Fibroblast of lung (primary cell): ENCODE measurements around the gene TIFAB. TPM values are rescaled to one million over a fixed set of nuclear protein-coding genes. Genes with fewer than 3 reads are reported as not detected.
"Not testable (repeated sequence)": the region's sequence is repeated elsewhere in the genome, so short reads cannot be mapped to it uniquely, and the experiment has no call there.

ENCODE experiments used
- DNase-seq, 2 donors: peaks; one replicate each; pipeline versions ENCODE4 v3.0.0 to v3.0.0-alpha.2; 2010; ENCODE audit warnings: low read depth in 2 of 2
- H2AFZ ChIP-seq: 2 replicates; pipeline ENCODE4 v1.5.1; 2012; ENCODE audit warnings: low read length, control low read depth, inconsistent platforms
- H3K27ac ChIP-seq: 2 replicates; pipeline ENCODE4 v1.5.1; 2011; ENCODE audit warnings: low read length, control low read depth; ENCODE audit not compliant: insufficient read depth
- H3K27me3 ChIP-seq: 2 replicates; pipeline ENCODE4 v1.5.1; 2011; ENCODE audit warnings: mild to moderate bottlenecking, low read length; ENCODE audit not compliant: control insufficient read depth, insufficient read depth
- H3K36me3 ChIP-seq: 2 replicates; pipeline ENCODE4 v1.5.1; 2011; ENCODE audit warnings: low read length; ENCODE audit not compliant: control insufficient read depth, insufficient read depth
- H3K4me1 ChIP-seq: 2 replicates; pipeline ENCODE4 v1.5.1; 2011; ENCODE audit warnings: low read length; ENCODE audit not compliant: control insufficient read depth, insufficient read depth; ENCODE audit errors: extremely low read depth
- H3K4me2 ChIP-seq: 2 replicates; pipeline ENCODE4 v1.5.1; 2011; ENCODE audit warnings: low read length, control low read depth; ENCODE audit not compliant: insufficient read depth; ENCODE audit errors: extremely low read depth
- H3K4me3 ChIP-seq, 4 experiments: fragments of 200-600 bp in 1 of 4; sonication (generic) in 1 of 4; replicated peaks in 1 of 4; 2 replicates each; pipeline ENCODE4 v1.5.1; 2011 to 2016; ENCODE audit warnings: low read length in 4 of 4, low read depth in 3 of 4, mild to moderate bottlenecking in 3 of 4, control low read depth in 2 of 4, inconsistent platforms in 1 of 4, mixed read lengths in 1 of 4; ENCODE audit not compliant: insufficient read depth in 1 of 4; ENCODE audit errors: control extremely low read depth in 1 of 4
- H3K79me2 ChIP-seq: 2 replicates; pipeline ENCODE4 v1.5.1; 2012; ENCODE audit warnings: mild to moderate bottlenecking, low read length, inconsistent platforms; ENCODE audit not compliant: control insufficient read depth, insufficient read depth
- H3K9ac ChIP-seq: 2 replicates; pipeline ENCODE4 v1.5.1; 2011; ENCODE audit warnings: mild to moderate bottlenecking, low read length, control low read depth; ENCODE audit not compliant: insufficient read depth
- H3K9me3 ChIP-seq: 2 replicates; pipeline ENCODE4 v1.5.1; 2012; ENCODE audit warnings: low read depth, low read length; ENCODE audit not compliant: control insufficient read depth, insufficient read depth
- H4K20me1 ChIP-seq: 2 replicates; pipeline ENCODE4 v1.5.1; 2011; ENCODE audit warnings: low read length; ENCODE audit not compliant: control insufficient read depth, insufficient read depth; ENCODE audit errors: extremely low read depth
- EZH2 ChIP-seq: IDR thresholded peaks from 2 replicates; pipeline ENCODE4 v1.5.1; 2012; ENCODE audit warnings: low read length, control low read depth, mild to moderate bottlenecking; ENCODE audit errors: missing control alignments
- polyA minus RNA-seq: library from RNA; depleted of rRNA, polyadenylated mRNA; stranded (reverse); fragments of >200 nt; gene quantifications from 2 replicates; pipeline ENCODE4 v1.2.3, GENCODE V29; 2011; ENCODE audit warnings: low replicate concordance
- polyA plus RNA-seq, 2 donors: library from polyadenylated mRNA; depleted of rRNA in 1 of 2; stranded (reverse) in 1 of 2; unstranded in 1 of 2; fragments of >200 nt; gene quantifications; 2 replicates each; pipeline ENCODE4 v1.2.1, GENCODE V29; 2011 to 2012; ENCODE audit warnings: missing spikeins in 1 of 2
- total RNA-seq: library from RNA; depleted of rRNA; stranded (reverse); fragments of >200 nt; gene quantifications from 2 replicates; pipeline ENCODE4 v1.2.1, GENCODE V29; 2014
- TF ChIP-seq, protein P1 (sequence below), 2 donors: IDR thresholded peaks in 1 of 2; conservative IDR thresholded peaks in 1 of 2; 1 replicate in 1 of 2; 2 replicates in 1 of 2; pipeline ENCODE4 v1.5.1; 2011 to 2012; ENCODE audit warnings: low read length in 2 of 2, control low read depth in 1 of 2, inconsistent platforms in 1 of 2, low read depth in 1 of 2, mild to moderate bottlenecking in 1 of 2

TIFAB gene, protein sequence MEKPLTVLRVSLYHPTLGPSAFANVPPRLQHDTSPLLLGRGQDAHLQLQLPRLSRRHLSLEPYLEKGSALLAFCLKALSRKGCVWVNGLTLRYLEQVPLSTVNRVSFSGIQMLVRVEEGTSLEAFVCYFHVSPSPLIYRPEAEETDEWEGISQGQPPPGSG
- total RNA-seq, result not detected in 2 replicates
- polyA plus RNA-seq, result not detected in 2 replicates
- polyA plus RNA-seq (2012), result not detected in 2 replicates
- polyA minus RNA-seq, result not detected in 2 replicates

- Histone ChIP-seq H3K4me1 (peaks cover 3% of the 10 kb centered on the region), H3K36me3 (no peaks in the 10 kb centered on the region), H3K9ac (no peak within 1 kb of the TSS), H3K4me3 (no peak within 1 kb of the TSS), H3K27me3 (peaks cover 9% of the 10 kb centered on the region), H3K79me2 (no peaks in the 10 kb centered on the region), H2AFZ (no peak within 1 kb of the TSS), H3K9me3 (no peaks in the 10 kb centered on the region), H3K27ac (no peak within 1 kb of the TSS), H3K4me2 (no peak within 1 kb of the TSS), H4K20me1 (no peaks in the 10 kb centered on the region)
- no peak for TF ChIP-seq EZH2
- TF ChIP-seq, protein P1, sequence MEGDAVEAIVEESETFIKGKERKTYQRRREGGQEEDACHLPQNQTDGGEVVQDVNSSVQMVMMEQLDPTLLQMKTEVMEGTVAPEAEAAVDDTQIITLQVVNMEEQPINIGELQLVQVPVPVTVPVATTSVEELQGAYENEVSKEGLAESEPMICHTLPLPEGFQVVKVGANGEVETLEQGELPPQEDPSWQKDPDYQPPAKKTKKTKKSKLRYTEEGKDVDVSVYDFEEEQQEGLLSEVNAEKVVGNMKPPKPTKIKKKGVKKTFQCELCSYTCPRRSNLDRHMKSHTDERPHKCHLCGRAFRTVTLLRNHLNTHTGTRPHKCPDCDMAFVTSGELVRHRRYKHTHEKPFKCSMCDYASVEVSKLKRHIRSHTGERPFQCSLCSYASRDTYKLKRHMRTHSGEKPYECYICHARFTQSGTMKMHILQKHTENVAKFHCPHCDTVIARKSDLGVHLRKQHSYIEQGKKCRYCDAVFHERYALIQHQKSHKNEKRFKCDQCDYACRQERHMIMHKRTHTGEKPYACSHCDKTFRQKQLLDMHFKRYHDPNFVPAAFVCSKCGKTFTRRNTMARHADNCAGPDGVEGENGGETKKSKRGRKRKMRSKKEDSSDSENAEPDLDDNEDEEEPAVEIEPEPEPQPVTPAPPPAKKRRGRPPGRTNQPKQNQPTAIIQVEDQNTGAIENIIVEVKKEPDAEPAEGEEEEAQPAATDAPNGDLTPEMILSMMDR (conservative IDR thresholded peaks at IDR 0.05 in 1 of 2, IDR thresholded peaks at IDR 0.05 in 1 of 2; ENCODE audit: low read depth in 1 of 2, low read length in 2 of 2), result no peak
- no peak for DNase-seq
These were observed at the start of gene TIFAB for GRCh38 chr5:135452321-135453030. TSS of gene TIFAB (minus strand) at chr5:135452351. CDS start at chr5:135449939, 2,412 bp downstream.

DNA sequence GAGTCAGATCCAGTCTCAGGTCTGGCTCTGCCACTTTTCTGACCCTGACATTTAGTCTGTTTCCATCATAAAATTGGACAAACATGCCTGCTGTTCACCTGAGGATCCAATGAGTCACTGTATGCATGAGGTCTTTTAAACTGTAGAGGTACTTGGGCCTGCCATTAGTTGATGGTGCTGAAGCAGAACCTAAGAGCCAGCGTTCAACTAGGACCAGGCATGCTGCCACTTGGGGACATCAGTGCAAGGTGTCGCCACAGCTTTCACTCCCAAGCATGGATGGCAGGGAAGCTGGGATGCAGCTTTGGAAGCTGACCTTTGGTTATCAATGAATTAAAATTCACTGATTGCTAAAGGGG, 46.5 kb upstream of the TIFAB start:
- Histone ChIP-seq H3K9ac (no peak overlapping the region), H3K4me2 (no peak overlapping the region), H3K27ac (no peak overlapping the region), H3K4me3 (no peak overlapping the region), H3K36me3 (no peaks in the 10 kb centered on the region), H3K27me3 (no peaks in the 10 kb centered on the region), H3K4me1 (peaks cover 7% of the 10 kb centered on the region), H4K20me1 (no peaks in the 10 kb centered on the region), H3K9me3 (no peaks in the 10 kb centered on the region), H2AFZ (no peak overlapping the region), H3K79me2 (no peaks in the 10 kb centered on the region)
- TF ChIP-seq, protein P1 (conservative IDR thresholded peaks at IDR 0.05 in 1 of 2, IDR thresholded peaks at IDR 0.05 in 1 of 2; ENCODE audit: low read depth in 1 of 2, low read length in 2 of 2), result no peak
- no peak for TF ChIP-seq EZH2
- no peak for DNase-seq

DNA sequence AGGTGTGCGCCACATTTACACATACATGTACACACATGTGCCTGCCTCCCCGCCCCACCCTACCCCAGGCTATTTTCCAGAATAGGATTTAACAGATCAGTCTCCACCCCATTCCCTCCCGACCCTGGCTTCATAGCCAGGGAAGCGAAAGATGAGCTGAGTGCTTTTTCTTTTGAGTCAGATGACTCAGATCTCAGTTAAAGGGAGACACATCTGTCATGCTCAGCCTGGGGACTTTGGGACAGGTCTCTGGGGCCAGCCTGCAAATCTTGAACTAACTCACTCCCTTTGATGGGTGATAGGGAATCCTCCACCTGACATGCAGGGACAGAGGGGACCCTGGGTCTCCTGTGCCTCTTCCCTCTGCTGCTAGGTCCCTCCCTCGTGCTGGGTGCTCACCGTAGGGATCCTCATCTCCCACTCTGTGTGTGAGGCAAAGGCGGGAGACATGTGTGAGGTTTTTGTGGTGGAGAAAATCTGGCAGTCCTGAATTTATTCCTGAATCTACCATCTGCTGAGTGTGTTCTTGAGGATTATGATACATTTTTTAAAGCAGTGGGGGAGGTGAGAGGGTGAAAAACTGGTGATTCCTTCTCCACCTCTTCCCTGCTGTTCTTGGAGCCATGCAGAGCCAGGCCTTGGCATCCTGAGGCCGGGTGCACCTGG, 46.0 kb upstream of the TIFAB start:
- DNase-seq, result no peak
- Histone ChIP-seq H3K27me3 (no peaks in the 10 kb centered on the region), H3K36me3 (no peaks in the 10 kb centered on the region), H3K4me3 (no peak overlapping the region), H3K9ac (no peak overlapping the region), H4K20me1 (no peaks in the 10 kb centered on the region), H3K79me2 (no peaks in the 10 kb centered on the region), H3K4me2 (no peak overlapping the region), H3K9me3 (no peaks in the 10 kb centered on the region), H3K4me1 (peaks cover 8% of the 10 kb centered on the region), H3K27ac (no peak overlapping the region), H2AFZ (no peak overlapping the region)
- TF ChIP-seq, protein P1 (conservative IDR thresholded peaks at IDR 0.05 in 1 of 2, IDR thresholded peaks at IDR 0.05 in 1 of 2; ENCODE audit: low read depth in 1 of 2, low read length in 2 of 2), result no peak
- TF ChIP-seq EZH2, result no peak

- not testable (repeated sequence) for H3K9me3 ChIP-seq, H4K20me1 ChIP-seq, H3K79me2 ChIP-seq, H3K4me2 ChIP-seq, H3K36me3 ChIP-seq, H2AFZ ChIP-seq, H3K4me3 ChIP-seq, DNase-seq, H3K4me1 ChIP-seq, H3K9ac ChIP-seq, H3K27me3 ChIP-seq, H3K27ac ChIP-seq
These were observed 43.4 kb upstream of the TIFAB start for GRCh38 chr5:135495531-135495930.
